OCI-LY7 (cell line): ENCODE data around the gene MSH3.

Experiments
- CTCF ChIP-seq: fragments of 200-600 bp; sonication (generic); conservative IDR thresholded peaks from 2 replicates; pipeline ENCODE4 v1.5.1; 2014; ENCODE audit warnings: mild to moderate bottlenecking, antibody characterized with exemption, low read length, moderate library complexity, mixed read lengths
- EZH2phosphoT487 ChIP-seq: fragments of 200-600 bp; sonication (generic); IDR thresholded peaks from 2 replicates; pipeline ENCODE4 v1.6.1; 2018; ENCODE audit warnings: low read depth, borderline replicate concordance, mild to moderate bottlenecking, mixed run types, antibody characterized with exemption, low read length, moderate library complexity, mixed read lengths

GRCh38 chr5:80806929-80807328 is 152.5 kb downstream of the MSH3 start:
- TF ChIP-seq CTCF (no peak), EZH2phosphoT487 (no peak)
